ENCODE results near the gene IL17RA. TPM values are rescaled to one million over a fixed set of nuclear protein-coding genes. Genes with fewer than 3 reads are reported as not detected.

Gene IL17RA
- total RNA-seq, 1 donor from 2014 or later: 49.8 TPM

DNA sequence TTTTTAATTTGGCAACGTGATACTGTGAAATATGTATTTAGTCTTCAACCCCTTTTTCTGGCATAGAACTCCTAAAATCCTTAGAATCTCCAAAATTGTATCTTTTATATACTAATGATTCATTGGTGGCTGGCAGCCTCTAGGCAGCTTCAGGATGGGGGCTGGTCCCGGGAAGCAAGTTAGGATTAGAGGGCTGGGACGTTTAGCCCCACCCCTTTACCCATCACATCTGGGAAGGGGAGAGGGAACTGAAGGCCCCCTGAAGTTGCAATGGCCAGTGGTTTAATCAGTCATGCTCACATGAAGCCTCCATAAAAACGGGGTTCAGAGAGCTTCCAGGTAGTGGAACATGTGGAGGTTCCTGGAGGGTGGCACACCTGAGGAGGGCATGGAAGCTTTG lies 7.1 kb downstream of the IL17RA start:
- Histone ChIP-seq H3K36me3 (peaks cover under 1% of the 10 kb centered on the region), H3K4me1 (peaks cover 24% of the 10 kb centered on the region), H3K4me3 (no peak overlapping the region), H3K27ac (no peak overlapping the region), H3K27me3 (no peaks in the 10 kb centered on the region), H3K9me3 (no peaks in the 10 kb centered on the region)
- intact Hi-C loops (cut with DNase I): no loop called here
- DNase-seq: peak; percentile 23
- TF ChIP-seq, protein P1, sequence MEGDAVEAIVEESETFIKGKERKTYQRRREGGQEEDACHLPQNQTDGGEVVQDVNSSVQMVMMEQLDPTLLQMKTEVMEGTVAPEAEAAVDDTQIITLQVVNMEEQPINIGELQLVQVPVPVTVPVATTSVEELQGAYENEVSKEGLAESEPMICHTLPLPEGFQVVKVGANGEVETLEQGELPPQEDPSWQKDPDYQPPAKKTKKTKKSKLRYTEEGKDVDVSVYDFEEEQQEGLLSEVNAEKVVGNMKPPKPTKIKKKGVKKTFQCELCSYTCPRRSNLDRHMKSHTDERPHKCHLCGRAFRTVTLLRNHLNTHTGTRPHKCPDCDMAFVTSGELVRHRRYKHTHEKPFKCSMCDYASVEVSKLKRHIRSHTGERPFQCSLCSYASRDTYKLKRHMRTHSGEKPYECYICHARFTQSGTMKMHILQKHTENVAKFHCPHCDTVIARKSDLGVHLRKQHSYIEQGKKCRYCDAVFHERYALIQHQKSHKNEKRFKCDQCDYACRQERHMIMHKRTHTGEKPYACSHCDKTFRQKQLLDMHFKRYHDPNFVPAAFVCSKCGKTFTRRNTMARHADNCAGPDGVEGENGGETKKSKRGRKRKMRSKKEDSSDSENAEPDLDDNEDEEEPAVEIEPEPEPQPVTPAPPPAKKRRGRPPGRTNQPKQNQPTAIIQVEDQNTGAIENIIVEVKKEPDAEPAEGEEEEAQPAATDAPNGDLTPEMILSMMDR (IDR thresholded peaks at IDR 0.05): no peak
- no peak for ATAC-seq

DNA sequence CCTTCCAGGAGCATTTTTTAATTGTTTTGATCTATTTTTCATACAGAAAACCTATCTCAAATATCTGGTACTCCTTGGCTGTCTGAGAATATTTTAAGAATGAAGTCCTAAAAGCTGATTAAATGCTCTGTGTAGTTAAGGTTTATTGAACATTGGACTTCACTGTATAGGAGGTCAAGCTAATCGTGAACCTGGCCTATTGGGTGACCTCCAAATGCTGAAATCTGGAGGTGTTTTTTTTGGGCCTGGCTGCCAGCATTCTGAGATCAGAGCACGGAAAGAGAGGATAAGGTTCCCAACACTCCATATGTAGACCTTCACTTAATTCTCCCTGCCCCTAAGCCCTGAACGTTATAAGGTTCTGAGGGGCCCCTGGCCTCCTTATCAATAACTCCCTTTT lies 8.3 kb downstream of the IL17RA start:
- ATAC-seq (no peak), DNase-seq (no peak)
- Histone ChIP-seq H3K4me1 (peaks cover 12% of the 10 kb centered on the region), H3K27ac (no peak overlapping the region), H3K36me3 (peaks cover 13% of the 10 kb centered on the region), H3K27me3 (no peaks in the 10 kb centered on the region), H3K4me3 (no peak overlapping the region), H3K9me3 (no peaks in the 10 kb centered on the region)
- TF ChIP-seq, protein P1 (IDR thresholded peaks at IDR 0.05): no peak
- intact Hi-C loops (cut with DNase I): no loop called here

DNA sequence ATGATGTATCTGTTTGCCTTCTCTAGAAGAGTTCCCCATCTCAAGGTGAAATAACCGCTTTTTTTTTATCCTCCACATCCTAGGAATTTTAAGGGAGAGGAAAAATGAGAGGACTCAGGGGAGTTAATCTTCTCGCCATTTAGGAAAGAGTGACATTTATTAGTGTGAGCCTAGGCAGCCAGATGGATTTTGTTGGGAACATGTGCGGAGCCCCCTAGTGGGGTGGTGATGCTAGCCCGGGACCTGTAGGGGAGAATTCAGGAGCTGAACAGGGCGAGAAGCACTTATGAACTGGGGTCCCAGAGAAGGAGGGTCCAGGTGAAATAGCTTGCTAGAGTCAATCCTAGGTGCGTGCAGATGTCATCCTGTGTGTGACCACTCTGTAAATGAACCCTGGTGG lies 10.7 kb downstream of the IL17RA start:
- intact Hi-C loops (cut with DNase I): no loop called here
- H3K27ac ChIP-seq: no peak overlapping the region
- ATAC-seq (no peak), DNase-seq (peak; percentile 17)
- H3K4me1 ChIP-seq: peaks cover 20% of the 10 kb centered on the region
- TF ChIP-seq, protein P1 (IDR thresholded peaks at IDR 0.05): peak; percentile 31
- no peaks in the 10 kb centered on the region for H3K9me3 ChIP-seq
- H3K4me3 ChIP-seq: no peak overlapping the region
- H3K36me3 ChIP-seq: peaks cover 37% of the 10 kb centered on the region
- H3K27me3 ChIP-seq: no peaks in the 10 kb centered on the region

DNA sequence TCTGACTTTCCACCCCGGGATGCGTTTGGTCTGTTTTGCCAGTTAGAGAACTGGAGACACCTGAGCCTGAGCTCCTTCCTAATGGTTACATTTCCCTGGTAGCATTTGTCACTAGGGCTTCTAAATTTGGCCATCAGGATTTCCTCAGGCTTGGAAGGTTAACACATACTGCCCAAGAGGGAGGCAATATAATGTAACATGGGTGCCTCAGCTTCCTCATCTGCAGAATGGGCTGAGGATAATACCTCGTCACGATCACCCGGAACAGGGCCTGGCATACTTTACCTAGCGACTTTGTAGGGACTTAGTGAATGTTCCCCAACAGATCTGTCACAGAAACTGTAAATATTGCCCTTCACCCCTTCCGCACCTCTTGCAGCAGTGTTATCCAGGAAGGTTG lies 11.3 kb downstream of the IL17RA start:
- intact Hi-C loops (cut with DNase I): no loop called here
- Histone ChIP-seq H3K27ac (no peak overlapping the region), H3K4me3 (no peak overlapping the region), H3K4me1 (peaks cover 21% of the 10 kb centered on the region), H3K9me3 (no peaks in the 10 kb centered on the region), H3K36me3 (peaks cover 42% of the 10 kb centered on the region), H3K27me3 (no peaks in the 10 kb centered on the region)
- ATAC-seq (no peak), DNase-seq (peak; percentile 7)
- TF ChIP-seq, protein P1 (IDR thresholded peaks at IDR 0.05): no peak

DNA sequence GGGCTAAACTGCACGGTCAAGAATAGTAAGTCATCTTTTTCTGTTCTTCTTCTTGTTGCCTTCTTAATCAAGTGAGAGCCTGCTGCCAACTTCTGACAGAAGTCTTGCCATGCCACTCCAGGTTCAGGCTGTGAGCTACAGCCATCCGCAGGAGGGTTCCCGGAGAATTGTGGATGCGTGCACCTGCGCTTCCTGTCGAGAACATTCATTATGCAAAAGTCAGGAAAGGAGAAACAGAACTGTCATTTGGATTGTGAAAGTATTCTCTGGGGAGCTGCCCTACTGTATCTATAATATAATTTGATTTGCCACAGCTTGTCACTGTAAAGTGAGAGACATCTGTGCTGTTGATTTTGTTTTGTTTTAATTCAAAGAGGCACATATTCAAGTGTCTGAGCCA lies 12.3 kb downstream of the IL17RA start:
- TF ChIP-seq, protein P1 (IDR thresholded peaks at IDR 0.05): no peak
- no peak overlapping the region for H3K4me3 ChIP-seq
- ATAC-seq (no peak), DNase-seq (peak; percentile 12)
- H3K9me3 ChIP-seq: no peaks in the 10 kb centered on the region
- peaks cover 20% of the 10 kb centered on the region for H3K4me1 ChIP-seq
- no peaks in the 10 kb centered on the region for H3K27me3 ChIP-seq
- H3K36me3 ChIP-seq: peaks cover 52% of the 10 kb centered on the region
- H3K27ac ChIP-seq: no peak overlapping the region
- intact Hi-C loops (cut with DNase I): no loop called here

DNA sequence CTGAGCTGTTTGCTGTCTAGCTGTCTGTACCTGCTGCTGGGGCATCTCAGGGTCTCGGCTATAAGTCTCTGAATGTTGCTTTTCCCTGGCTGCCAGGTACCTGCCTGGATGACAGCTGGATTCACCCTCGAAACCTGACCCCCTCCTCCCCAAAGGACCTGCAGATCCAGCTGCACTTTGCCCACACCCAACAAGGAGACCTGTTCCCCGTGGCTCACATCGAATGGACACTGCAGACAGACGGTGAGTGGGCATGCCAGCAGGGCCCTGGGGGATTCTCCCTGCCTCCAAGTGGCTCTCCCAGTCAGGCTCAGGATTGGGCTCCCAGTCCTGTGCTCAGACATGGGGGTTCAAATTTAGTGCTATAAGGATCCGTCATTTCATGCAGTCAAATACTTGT lies 12.9 kb downstream of the IL17RA start:
- H3K27me3 ChIP-seq: no peaks in the 10 kb centered on the region
- H3K36me3 ChIP-seq: peaks cover 59% of the 10 kb centered on the region
- no peaks in the 10 kb centered on the region for H3K9me3 ChIP-seq
- DNase-seq (peak; percentile 31), ATAC-seq (no peak)
- H3K4me3 ChIP-seq: no peak overlapping the region
- TF ChIP-seq, protein P1 (IDR thresholded peaks at IDR 0.05): no peak
- H3K27ac ChIP-seq: peak overlapping the region; percentile 26
- intact Hi-C loops (cut with DNase I): no loop called here
- peaks cover 20% of the 10 kb centered on the region for H3K4me1 ChIP-seq
